ENCODE measurements around the gene TSR1.

TSR1 gene

DNA sequence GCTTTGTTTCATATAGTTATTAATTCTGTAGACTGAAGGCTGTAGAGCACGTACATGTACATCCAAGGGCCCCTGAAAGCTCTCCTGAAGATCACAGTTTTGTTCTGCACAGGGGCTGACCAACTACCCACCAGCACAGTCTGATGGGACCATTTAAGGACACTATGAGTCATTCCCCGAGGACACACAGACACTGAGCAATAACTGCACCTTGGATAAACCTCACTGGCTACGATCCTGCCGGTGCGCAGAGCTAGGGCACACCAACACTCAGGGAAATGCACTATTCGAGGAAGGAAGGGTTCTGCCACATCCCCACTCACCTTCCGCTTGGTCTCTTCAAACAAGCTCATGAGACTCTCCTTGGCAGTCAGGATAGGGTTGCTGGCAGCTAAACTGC, 53.0 kb downstream of the TSR1 start:
- H3K4ac ChIP-seq (ENCODE audit: low read length): no peak overlapping the region
- no peaks in the 10 kb centered on the region for H3K4me1 ChIP-seq (ENCODE audit: control insufficient read depth in 2 of 2, insufficient read depth in 1 of 2, low read depth in 1 of 2, low read length in 2 of 2)
- peaks cover 33 to 97% of the 10 kb centered on the region in 2 donors for H3K36me3 ChIP-seq (replicated peaks in 1 of 2; ENCODE audit: control insufficient read depth in 2 of 2, insufficient read depth in 2 of 2, low read length in 2 of 2)
- H3K23ac ChIP-seq (ENCODE audit: low read depth, low read length, poor library complexity): no peak overlapping the region
- no peaks in the 10 kb centered on the region for H3K9me3 ChIP-seq (replicated peaks in 1 of 2; ENCODE audit: control insufficient read depth in 2 of 2, insufficient read depth in 1 of 2, low read depth in 1 of 2, low read length in 2 of 2)
- no peaks in the 10 kb centered on the region for H3K79me1 ChIP-seq (ENCODE audit: low read depth, low read length)
- H3K4me3 ChIP-seq (ENCODE audit: low read length in 2 of 2): no peak overlapping the region
- no peak overlapping the region for H3K27ac ChIP-seq (replicated peaks; ENCODE audit: low read length)
- H4K91ac ChIP-seq (ENCODE audit: low read depth, low read length, poor library complexity): no peak overlapping the region
- no peak overlapping the region for H3K18ac ChIP-seq (ENCODE audit: low read length)
- H2BK120ac ChIP-seq (ENCODE audit: low read depth, low read length): no peak overlapping the region
- H3K9ac ChIP-seq (ENCODE audit: low read depth, low read length, poor library complexity): no peak overlapping the region
- no peak overlapping the region for H2BK15ac ChIP-seq (ENCODE audit: low read length)
- H3K14ac ChIP-seq (ENCODE audit: low read length): no peak overlapping the region
- no peak for DNase-seq (ENCODE audit: low spot score)
- H4K8ac ChIP-seq (ENCODE audit: low read depth, low read length): no peak overlapping the region
- no peak overlapping the region for H2BK12ac ChIP-seq (ENCODE audit: low read length)
- H3K4me2 ChIP-seq (ENCODE audit: insufficient read depth, low read length, poor library complexity, severe bottlenecking): no peak overlapping the region
- H2AFZ ChIP-seq (ENCODE audit: low read length): no peak overlapping the region
- no CpG with 5 or more reads among the region's 7 CpGs for WGBS, 2 donors (ENCODE audit: extremely low coverage in 2 of 2, insufficient read length in 2 of 2, insufficient replicate concordance in 1 of 2)
- H2AK5ac ChIP-seq (ENCODE audit: low read depth, low read length): no peak overlapping the region
- H2BK5ac ChIP-seq (ENCODE audit: low read length): no peak overlapping the region
- H3K27me3 ChIP-seq (ENCODE audit: control insufficient read depth in 3 of 3, insufficient read depth in 3 of 3, low read depth in 1 of 3, low read length in 3 of 3): no peaks in the 10 kb centered on the region

GRCh38 chr17:2282297-2282873, 53.9 kb downstream of the TSR1 start:
- no peak overlapping the region for H2BK5ac ChIP-seq (ENCODE audit: low read length)
- WGBS, 2 donors (ENCODE audit: extremely low coverage in 2 of 2, insufficient read length in 2 of 2, insufficient replicate concordance in 1 of 2): no CpG with 5 or more reads among the region's 7 CpGs
- H3K18ac ChIP-seq (ENCODE audit: low read length): no peak overlapping the region
- H2BK120ac ChIP-seq (ENCODE audit: low read depth, low read length): no peak overlapping the region
- no peak overlapping the region for H2AFZ ChIP-seq (ENCODE audit: low read length)
- no peak overlapping the region for H2AK5ac ChIP-seq (ENCODE audit: low read depth, low read length)
- H3K4me2 ChIP-seq (ENCODE audit: insufficient read depth, low read length, poor library complexity, severe bottlenecking): no peak overlapping the region
- no peak overlapping the region for H3K4ac ChIP-seq (ENCODE audit: low read length)
- no peak overlapping the region for H3K23ac ChIP-seq (ENCODE audit: low read depth, low read length, poor library complexity)
- no peak overlapping the region for H2BK12ac ChIP-seq (ENCODE audit: low read length)
- H3K9ac ChIP-seq (ENCODE audit: low read depth, low read length, poor library complexity): no peak overlapping the region
- H3K4me1 ChIP-seq (ENCODE audit: control insufficient read depth in 2 of 2, insufficient read depth in 1 of 2, low read depth in 1 of 2, low read length in 2 of 2): no peaks in the 10 kb centered on the region
- H4K91ac ChIP-seq (ENCODE audit: low read depth, low read length, poor library complexity): no peak overlapping the region
- H3K4me3 ChIP-seq (ENCODE audit: low read length in 2 of 2): no peak overlapping the region
- peaks cover 33 to 96% of the 10 kb centered on the region in 2 donors for H3K36me3 ChIP-seq (replicated peaks in 1 of 2; ENCODE audit: control insufficient read depth in 2 of 2, insufficient read depth in 2 of 2, low read length in 2 of 2)
- H3K14ac ChIP-seq (ENCODE audit: low read length): no peak overlapping the region
- H3K27ac ChIP-seq (replicated peaks; ENCODE audit: low read length): no peak overlapping the region
- H4K8ac ChIP-seq (ENCODE audit: low read depth, low read length): no peak overlapping the region
- H3K27me3 ChIP-seq (ENCODE audit: control insufficient read depth in 3 of 3, insufficient read depth in 3 of 3, low read depth in 1 of 3, low read length in 3 of 3): no peaks in the 10 kb centered on the region
- H3K79me1 ChIP-seq (ENCODE audit: low read depth, low read length): no peaks in the 10 kb centered on the region
- no peak overlapping the region for H2BK15ac ChIP-seq (ENCODE audit: low read length)
- peak; percentile 51 for DNase-seq (ENCODE audit: low spot score)
- no peaks in the 10 kb centered on the region for H3K9me3 ChIP-seq (replicated peaks in 1 of 2; ENCODE audit: control insufficient read depth in 2 of 2, insufficient read depth in 1 of 2, low read depth in 1 of 2, low read length in 2 of 2)

DNA sequence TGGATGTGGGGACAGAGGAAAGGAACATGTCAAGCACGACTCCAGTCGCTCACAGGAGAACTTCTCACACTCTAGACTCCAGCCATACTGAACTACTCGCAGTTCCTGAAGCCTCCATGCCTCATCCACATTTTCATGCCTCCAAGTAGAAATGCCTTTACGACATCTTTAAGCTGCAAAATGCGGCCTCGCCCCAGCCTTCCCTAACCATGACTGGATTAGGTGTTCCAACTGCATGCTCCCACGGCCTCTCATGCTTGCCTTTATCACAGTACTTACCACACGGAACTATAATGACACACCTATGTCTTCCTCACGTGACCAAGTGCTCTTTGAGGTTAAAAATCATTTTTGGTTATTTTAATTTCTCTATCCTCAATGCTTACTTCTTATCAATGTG, 56.5 kb downstream of the TSR1 start:
- Histone ChIP-seq H3K36me3 (replicated peaks in 1 of 2; ENCODE audit: control insufficient read depth in 2 of 2, insufficient read depth in 2 of 2, low read length in 2 of 2) (peaks cover 34 to 94% of the 10 kb centered on the region in 2 donors), H3K27me3 (ENCODE audit: control insufficient read depth in 3 of 3, insufficient read depth in 3 of 3, low read depth in 1 of 3, low read length in 3 of 3) (no peaks in the 10 kb centered on the region), H3K23ac (ENCODE audit: low read depth, low read length, poor library complexity) (no peak overlapping the region), H4K91ac (ENCODE audit: low read depth, low read length, poor library complexity) (no peak overlapping the region), H4K8ac (ENCODE audit: low read depth, low read length) (no peak overlapping the region), H2AFZ (ENCODE audit: low read length) (no peak overlapping the region), H3K4ac (ENCODE audit: low read length) (no peak overlapping the region), H2BK120ac (ENCODE audit: low read depth, low read length) (no peak overlapping the region), H3K9ac (ENCODE audit: low read depth, low read length, poor library complexity) (no peak overlapping the region), H3K27ac (replicated peaks; ENCODE audit: low read length) (no peak overlapping the region), H3K4me2 (ENCODE audit: insufficient read depth, low read length, poor library complexity, severe bottlenecking) (no peak overlapping the region), H2AK5ac (ENCODE audit: low read depth, low read length) (no peak overlapping the region), H3K18ac (ENCODE audit: low read length) (no peak overlapping the region), H3K79me1 (ENCODE audit: low read depth, low read length) (peaks cover under 1% of the 10 kb centered on the region), H3K4me3 (ENCODE audit: low read length in 2 of 2) (no peak overlapping the region), H3K4me1 (ENCODE audit: control insufficient read depth in 2 of 2, insufficient read depth in 1 of 2, low read depth in 1 of 2, low read length in 2 of 2) (no peaks in the 10 kb centered on the region), H2BK12ac (ENCODE audit: low read length) (no peak overlapping the region), H2BK15ac (ENCODE audit: low read length) (no peak overlapping the region), H3K14ac (ENCODE audit: low read length) (no peak overlapping the region), H3K9me3 (replicated peaks in 1 of 2; ENCODE audit: control insufficient read depth in 2 of 2, insufficient read depth in 1 of 2, low read depth in 1 of 2, low read length in 2 of 2) (no peaks in the 10 kb centered on the region), H2BK5ac (ENCODE audit: low read length) (no peak overlapping the region)
- no CpG with 5 or more reads among the region's 9 CpGs for WGBS, 2 donors (ENCODE audit: extremely low coverage in 2 of 2, insufficient read length in 2 of 2, insufficient replicate concordance in 1 of 2)
- no peak for DNase-seq (ENCODE audit: low spot score)

GRCh38 chr17:2277429-2278170, 58.7 kb downstream of the TSR1 start:
- Histone ChIP-seq H3K4me2 (ENCODE audit: insufficient read depth, low read length, poor library complexity, severe bottlenecking) (no peak overlapping the region), H3K18ac (ENCODE audit: low read length) (no peak overlapping the region), H2BK120ac (ENCODE audit: low read depth, low read length) (no peak overlapping the region), H3K4me1 (ENCODE audit: control insufficient read depth in 2 of 2, insufficient read depth in 1 of 2, low read depth in 1 of 2, low read length in 2 of 2) (no peaks in the 10 kb centered on the region), H4K91ac (ENCODE audit: low read depth, low read length, poor library complexity) (no peak overlapping the region), H2BK5ac (ENCODE audit: low read length) (no peak overlapping the region), H3K4me3 (ENCODE audit: low read length in 2 of 2) (no peak overlapping the region), H2BK15ac (ENCODE audit: low read length) (no peak overlapping the region), H3K27me3 (ENCODE audit: control insufficient read depth in 3 of 3, insufficient read depth in 3 of 3, low read depth in 1 of 3, low read length in 3 of 3) (no peaks in the 10 kb centered on the region), H2BK12ac (ENCODE audit: low read length) (no peak overlapping the region), H2AFZ (ENCODE audit: low read length) (no peak overlapping the region), H3K23ac (ENCODE audit: low read depth, low read length, poor library complexity) (no peak overlapping the region), H4K8ac (ENCODE audit: low read depth, low read length) (no peak overlapping the region), H2AK5ac (ENCODE audit: low read depth, low read length) (no peak overlapping the region), H3K9ac (ENCODE audit: low read depth, low read length, poor library complexity) (no peak overlapping the region), H3K14ac (ENCODE audit: low read length) (no peak overlapping the region), H3K27ac (replicated peaks; ENCODE audit: low read length) (no peak overlapping the region), H3K79me1 (ENCODE audit: low read depth, low read length) (peaks cover 2% of the 10 kb centered on the region), H3K9me3 (replicated peaks in 1 of 2; ENCODE audit: control insufficient read depth in 2 of 2, insufficient read depth in 1 of 2, low read depth in 1 of 2, low read length in 2 of 2) (no peaks in the 10 kb centered on the region), H3K4ac (ENCODE audit: low read length) (no peak overlapping the region), H3K36me3 (replicated peaks in 1 of 2; ENCODE audit: control insufficient read depth in 2 of 2, insufficient read depth in 2 of 2, low read length in 2 of 2) (peaks cover 29 to 94% of the 10 kb centered on the region in 2 donors)
- no CpG with 5 or more reads among the region's 9 CpGs for WGBS, 2 donors (ENCODE audit: extremely low coverage in 2 of 2, insufficient read length in 2 of 2, insufficient replicate concordance in 1 of 2)
- no peak for DNase-seq (ENCODE audit: low spot score)
